Right cardiac atrium (tissue), 5 donors: ENCODE data around the gene NFYC. TPM values are rescaled to one million over a fixed set of nuclear protein-coding genes. Genes with fewer than 3 reads are reported as not detected.

Experiments
- ATAC-seq, 2 donors: fragments of 200-7000 bp; cut with Tn5 transposase; one replicate each; pipeline versions ENCODE4 v1.8.0 to v1.9.1; 2020; ENCODE audit warnings: moderate library complexity in 2 of 2, mild to moderate bottlenecking in 1 of 2
- DNase-seq, 3 donors: peaks; one replicate each; pipeline ENCODE4 v3.0.0-alpha.2; 2020
- H3K27ac ChIP-seq: one replicate; pipeline ENCODE4 v1.5.1; 2013; ENCODE audit warnings: mild to moderate bottlenecking, low read length, control low read depth, moderate library complexity
- H3K27me3 ChIP-seq: one replicate; pipeline ENCODE4 v1.6.1; 2013; ENCODE audit not compliant: control insufficient read depth, insufficient read depth
- H3K4me1 ChIP-seq: one replicate; pipeline ENCODE4 v1.6.1; 2013; ENCODE audit warnings: low read length; ENCODE audit not compliant: control insufficient read depth, insufficient read depth
- H3K4me3 ChIP-seq: one replicate; pipeline ENCODE4 v1.5.1; 2013; ENCODE audit warnings: low read length, control low read depth
- H3K9me3 ChIP-seq: one replicate; pipeline ENCODE4 v1.6.1; 2013; ENCODE audit warnings: low read length; ENCODE audit not compliant: control insufficient read depth
- WGBS: extraction: QIAGEN DNeasy Blood & Tissue Kit; methylation state at CpG from one replicate; pipeline ENCODE4 v1.1.7; 2013; 5-methylcytosine and 5-hydroxymethylcytosine counted together
- intact Hi-C, 4 donors: fragments of 100-400 bp; cut with DNase I; formaldehyde crosslinking; loops; one replicate each; pipeline versions ENCODE4 v1.11.0 to v1.14.0; 2022 to 2023
- polyA plus RNA-seq: library from polyadenylated mRNA; stranded (reverse); fragments of 200-250 nt; gene quantifications from one replicate; pipeline ENCODE4 v1.2.3, GENCODE V29; 2013
- total RNA-seq, 4 donors: library from RNA; stranded (reverse); fragmentation: NEBNext Ultra II Directional; extraction: Animal tissue kit (Norgen Biotek cat#: 25700); gene quantifications; one replicate each; pipeline ENCODE4 v1.2.1, GENCODE V29; 2021
- donor health status: healthy with polysubstance abuse.
- donor health status: DM: no; HTN: yes; CAD: no.
- donor health status: DM: no; HTN: no; CAD: no.
- donor health status: DM: no; HTN: yes; CAD: no; lungs with severe emphysema.
- donor health status: DM: yes; HTN: yes; CAD: no.

NFYC gene
- total and polyA plus RNA-seq, 5 donors, result 63.6 to 82.6 (median 78.0) TPM

DNA sequence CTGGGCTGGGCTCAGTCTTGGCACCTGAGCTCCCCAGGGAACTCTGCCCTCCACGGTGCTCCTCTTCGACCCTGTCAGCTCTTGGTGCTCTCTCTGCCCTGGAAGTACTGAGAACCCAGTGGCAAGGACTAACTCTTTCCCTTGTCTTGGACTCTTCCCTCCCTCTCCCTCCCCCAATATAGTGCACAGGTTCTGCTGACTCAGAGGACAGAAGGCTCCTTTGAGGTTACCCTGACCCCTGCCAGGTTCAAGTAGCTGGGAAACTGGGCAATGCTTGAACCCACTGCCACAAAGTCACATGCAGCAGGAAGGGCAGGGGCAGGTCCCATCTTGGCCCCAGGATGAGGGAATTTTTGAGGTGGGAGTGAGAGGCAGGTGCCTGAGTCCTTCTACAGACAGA is 112.4 kb downstream of the NFYC start:
- DNase-seq (no peak), ATAC-seq (no peak)
- intact Hi-C loops, result no loop called here
- 61% methylated on average over 2 of the region's 2 CpGs for WGBS
- Histone ChIP-seq H3K9me3 (no peaks in the 10 kb centered on the region), H3K27ac (no peak overlapping the region), H3K4me1 (peaks cover 16% of the 10 kb centered on the region), H3K27me3 (no peaks in the 10 kb centered on the region), H3K4me3 (no peak overlapping the region)

- no peak for ATAC-seq
Measured at GRCh38 chr1:40806240-40806639, 114.7 kb downstream of the NFYC start.

GRCh38 chr1:40806731-40807695 is 115.5 kb downstream of the NFYC start:
- intact Hi-C loops, result no loop called here
- H3K4me1 ChIP-seq, result peaks cover 16% of the 10 kb centered on the region
- H3K27ac ChIP-seq, result peak overlapping the region; percentile 14
- no peaks in the 10 kb centered on the region for H3K9me3 ChIP-seq
- ATAC-seq, result peak; percentile 54 to 65
- DNase-seq, result peak; percentile 56 to 85 (median 85)
- 42% methylated on average over 20 of the region's 20 CpGs for WGBS
- no peak overlapping the region for H3K4me3 ChIP-seq
- no peaks in the 10 kb centered on the region for H3K27me3 ChIP-seq

More at GRCh38 chr1:40806240-40806639, 114.7 kb downstream of the NFYC start:
- intact Hi-C loops, result no loop called here
- Histone ChIP-seq H3K27ac (no peak overlapping the region), H3K4me1 (peaks cover 19% of the 10 kb centered on the region), H3K9me3 (no peaks in the 10 kb centered on the region), H3K27me3 (no peaks in the 10 kb centered on the region), H3K4me3 (no peak overlapping the region)
- DNase-seq, result no peak
- WGBS, result 89% methylated on average over 3 of the region's 3 CpGs

GRCh38 chr1:40808002-40808401 is 116.5 kb downstream of the NFYC start:
- H3K27ac ChIP-seq, result no peak overlapping the region
- DNase-seq (no peak), ATAC-seq (peak in 1 of 2 donors; percentile 24)

DNA sequence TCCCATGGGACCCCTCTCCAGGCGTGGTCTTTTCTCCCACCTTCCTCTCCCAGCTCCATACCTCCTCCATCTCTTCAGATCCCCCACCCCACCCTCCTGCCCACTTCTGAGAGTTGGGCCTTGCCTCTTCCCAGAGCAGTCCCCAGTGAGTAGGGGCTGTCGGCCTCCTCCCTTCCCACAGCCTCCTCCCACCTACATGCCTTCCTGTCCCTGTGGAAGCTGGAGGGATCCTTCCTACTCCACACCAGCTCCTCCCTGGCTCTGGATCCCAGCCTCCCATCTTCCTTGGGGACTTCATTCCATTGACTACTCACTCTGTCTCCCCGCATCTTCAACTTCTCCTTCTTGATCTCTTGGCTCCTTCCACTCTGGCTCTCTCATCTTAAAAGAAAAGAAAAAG is 116.9 kb downstream of the NFYC start:
- WGBS, result 42% methylated on average over 3 of the region's 3 CpGs
- intact Hi-C loops, result no loop called here
- no peak for ATAC-seq
- H3K9me3 ChIP-seq, result no peaks in the 10 kb centered on the region
- no peak for DNase-seq
- H3K4me3 ChIP-seq, result no peak overlapping the region
- peaks cover 16% of the 10 kb centered on the region for H3K4me1 ChIP-seq
- H3K27ac ChIP-seq, result no peak overlapping the region
- H3K27me3 ChIP-seq, result no peaks in the 10 kb centered on the region

More at GRCh38 chr1:40808002-40808401, 116.5 kb downstream of the NFYC start:
- intact Hi-C loops, result no loop called here
- no peaks in the 10 kb centered on the region for H3K27me3 ChIP-seq
- no peak overlapping the region for H3K4me3 ChIP-seq
- 37% methylated on average over 3 of the region's 3 CpGs for WGBS
- H3K9me3 ChIP-seq, result no peaks in the 10 kb centered on the region
- peaks cover 16% of the 10 kb centered on the region for H3K4me1 ChIP-seq

DNA sequence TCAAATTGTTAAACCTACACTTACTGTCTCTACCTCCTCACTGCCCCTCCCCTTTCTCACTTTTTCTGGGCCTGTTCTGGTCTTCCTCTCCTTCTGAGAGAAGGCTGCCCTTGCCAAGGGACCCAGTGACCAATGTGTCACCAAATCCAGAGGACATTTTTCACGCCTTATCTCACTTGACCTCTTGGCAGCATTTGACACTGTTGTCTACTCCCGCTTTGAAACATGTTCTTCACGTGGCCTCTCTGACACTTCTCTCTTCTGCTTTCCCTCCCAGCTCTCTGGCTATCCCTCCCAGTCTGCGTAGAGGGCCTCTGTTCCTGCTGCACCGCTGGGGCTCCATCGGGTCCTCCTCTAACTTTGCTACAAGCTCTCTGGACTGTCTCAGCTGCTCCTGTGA is 117.4 kb downstream of the NFYC start:
- no peak for DNase-seq
- H3K27me3 ChIP-seq, result no peaks in the 10 kb centered on the region
- WGBS, result 58% methylated on average over 6 of the region's 6 CpGs
- H3K4me3 ChIP-seq, result no peak overlapping the region
- no peak for ATAC-seq
- no peaks in the 10 kb centered on the region for H3K9me3 ChIP-seq
- peaks cover 16% of the 10 kb centered on the region for H3K4me1 ChIP-seq
- intact Hi-C loops, result no loop called here
- H3K27ac ChIP-seq, result no peak overlapping the region

GRCh38 chr1:40810927-40811326 is 119.4 kb downstream of the NFYC start:
- intact Hi-C loops, result no loop called here
- 80% methylated on average over 5 of the region's 5 CpGs for WGBS
- ATAC-seq (no peak), DNase-seq (no peak)
- H3K27ac ChIP-seq, result no peak overlapping the region
- H3K4me1 ChIP-seq, result peaks cover 16% of the 10 kb centered on the region
- H3K9me3 ChIP-seq, result no peaks in the 10 kb centered on the region
- H3K27me3 ChIP-seq, result no peaks in the 10 kb centered on the region
- no peak overlapping the region for H3K4me3 ChIP-seq

DNA sequence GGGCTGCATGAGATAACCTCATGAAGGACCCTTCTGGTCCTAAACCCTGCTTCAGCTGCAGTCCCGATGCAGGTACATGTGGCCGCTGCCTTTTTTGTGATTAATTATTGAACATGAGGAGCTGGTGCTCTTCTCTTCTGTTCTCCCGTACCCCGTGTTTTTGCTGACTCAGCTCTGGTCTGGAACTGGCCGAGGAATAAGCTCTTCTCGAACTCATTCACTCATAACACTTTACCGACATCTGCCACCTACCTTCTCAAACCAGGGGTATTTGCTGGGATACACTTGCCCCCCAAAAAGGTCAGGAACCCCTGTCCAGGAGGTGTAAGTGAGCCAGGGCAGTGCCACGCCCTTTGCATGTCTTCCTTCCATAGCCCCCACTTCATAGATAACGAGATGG is 123.9 kb downstream of the NFYC start:
- Histone ChIP-seq H3K27me3 (no peaks in the 10 kb centered on the region), H3K4me1 (no peaks in the 10 kb centered on the region), H3K27ac (no peak overlapping the region), H3K4me3 (no peak overlapping the region), H3K9me3 (no peaks in the 10 kb centered on the region)
- WGBS, result 68% methylated on average over 9 of the region's 9 CpGs
- no peak for ATAC-seq
- intact Hi-C loops, result no loop called here
- DNase-seq, result no peak

DNA sequence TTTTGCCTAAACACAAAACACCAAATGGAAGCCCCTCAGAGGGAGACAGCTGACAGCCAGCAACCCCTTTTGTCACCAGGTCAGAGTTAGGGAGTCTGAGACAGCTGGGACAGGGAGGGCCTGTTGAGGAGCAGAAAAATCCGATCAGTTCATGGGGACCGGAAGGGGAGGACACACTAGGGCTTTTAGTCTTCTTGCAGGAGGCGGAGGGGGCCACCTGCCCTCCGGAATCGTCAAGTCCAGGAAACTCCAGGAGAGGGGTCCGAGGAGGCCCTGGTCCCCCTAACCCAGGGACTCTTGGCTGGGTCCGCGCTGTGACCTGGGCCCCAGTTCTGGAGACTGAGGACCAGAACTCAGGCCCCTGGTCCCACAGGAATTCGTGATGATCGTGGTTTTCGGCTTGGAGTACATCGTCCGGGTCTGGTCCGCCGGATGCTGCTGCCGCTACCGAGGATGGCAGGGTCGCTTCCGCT is 126.3 kb downstream of the NFYC start:
- DNase-seq (no peak), ATAC-seq (peak in 1 of 2 donors; percentile 3)
- H3K4me3 ChIP-seq, result peak overlapping the region; percentile 12
- H3K27me3 ChIP-seq, result no peaks in the 10 kb centered on the region
- 43% methylated on average over 19 of the region's 19 CpGs for WGBS
- no peaks in the 10 kb centered on the region for H3K9me3 ChIP-seq
- intact Hi-C loops, result no loop called here
- H3K27ac ChIP-seq, result no peak overlapping the region
- H3K4me1 ChIP-seq, result no peaks in the 10 kb centered on the region

GRCh38 chr1:40818264-40818961 is 126.9 kb downstream of the NFYC start:
- peak; percentile 87 to 92 for ATAC-seq
- no peaks in the 10 kb centered on the region for H3K4me1 ChIP-seq
- H3K4me3 ChIP-seq, result peak overlapping the region; percentile 12
- WGBS, result 5% methylated on average over 59 of the region's 59 CpGs
- H3K9me3 ChIP-seq, result no peaks in the 10 kb centered on the region
- DNase-seq, result peak; percentile 78 to 89 (median 88)
- intact Hi-C loops, result no loop called here
- no peak overlapping the region for H3K27ac ChIP-seq
- no peaks in the 10 kb centered on the region for H3K27me3 ChIP-seq

GRCh38 chr1:40819101-40819500 is 127.6 kb downstream of the NFYC start:
- intact Hi-C loops, result no loop called here
- ATAC-seq, result no peak
- 47% methylated on average over 26 of the region's 26 CpGs for WGBS
- Histone ChIP-seq H3K4me1 (no peaks in the 10 kb centered on the region), H3K4me3 (no peak overlapping the region), H3K27ac (no peak overlapping the region), H3K27me3 (no peaks in the 10 kb centered on the region), H3K9me3 (no peaks in the 10 kb centered on the region)
- peak in 1 of 3 donors; percentile 44 for DNase-seq
